ENCODE results near the gene ZNF574. TPM values are rescaled to one million over a fixed set of nuclear protein-coding genes. Genes with fewer than 3 reads are reported as not detected.

ZNF574 gene
- total and polyA plus RNA-seq, 2 experiments from 2014 or later: 19.4 to 61.2 TPM

GRCh38 chr19:42062381-42062780, 13.6 kb upstream of the ZNF574 start:
- Histone ChIP-seq H2AFZ (no peak overlapping the region), H3K27ac (ENCODE audit: low read depth) (no peak overlapping the region), H3K4me2 (no peak overlapping the region), H3K27me3 (ENCODE audit: insufficient read depth) (no peaks in the 10 kb centered on the region), H3K79me2 (replicated peaks; ENCODE audit: insufficient read depth) (peaks cover 13% of the 10 kb centered on the region), H3K4me1 (ENCODE audit: insufficient read depth) (no peaks in the 10 kb centered on the region; the same call in 1 of the 2 replicates), H3K9me2 (ENCODE audit: insufficient read depth) (no peaks in the 10 kb centered on the region), H3F3A (replicated peaks; ENCODE audit: low read depth) (no peaks in the 10 kb centered on the region), H3K4me3 (no peak overlapping the region), H4K20me1 (replicated peaks; ENCODE audit: insufficient read depth) (peaks cover 7% of the 10 kb centered on the region; the same call in 1 of the 2 replicates), H3K36me3 (ENCODE audit: insufficient read depth) (peaks cover 5% of the 10 kb centered on the region; the same call in 1 of the 2 replicates)
- Mint-ChIP-seq H3K27me3 (ENCODE audit: insufficient read depth, low read depth, poor library complexity) (peaks cover 14% of the 10 kb centered on the region), H3K4me1 (no peaks in the 10 kb centered on the region; the same call in 2 of the 3 replicates), H3K36me3 (ENCODE audit: low read depth) (peaks cover 56% of the 10 kb centered on the region), H3K9me3 (no peaks in the 10 kb centered on the region), H3K4me3 (no peak overlapping the region), H3K27ac (no peak overlapping the region)
- no peak for TF ChIP-seq ZNF114 (CRISPR knock-in tag; IDR thresholded peaks at IDR 0.05)
- no peak for TF ChIP-seq CTCF (conservative IDR thresholded peaks at IDR 0.05; ENCODE audit: low read depth in 2 of 2)
- no peak for TF ChIP-seq CREB1 (CRISPR knock-in tag; IDR thresholded peaks at IDR 0.05; ENCODE audit: low read depth)
- TF ChIP-seq ZNF331 (CRISPR knock-in tag; IDR thresholded peaks at IDR 0.05; ENCODE audit: low read depth): no peak
- TF ChIP-seq ETS1 (IDR thresholded peaks at IDR 0.05): no peak
- TF ChIP-seq ZNF462 (CRISPR knock-in tag; IDR thresholded peaks at IDR 0.05): no peak
- no peak for TF ChIP-seq REST (IDR thresholded peaks at IDR 0.05; ENCODE audit: unreplicated experiment)
- no peak for TF ChIP-seq POLR2AphosphoS5 (IDR thresholded peaks at IDR 0.05; ENCODE audit: low read depth)
- TF ChIP-seq JUNB (IDR thresholded peaks at IDR 0.05; ENCODE audit: unreplicated experiment): no peak
- TF ChIP-seq EZH2phosphoT487 (IDR thresholded peaks at IDR 0.05; ENCODE audit: unreplicated experiment): no peak
- TF ChIP-seq STAT1 (IDR thresholded peaks at IDR 0.05; ENCODE audit: unreplicated experiment): no peak
- TF ChIP-seq EZH2 (IDR thresholded peaks at IDR 0.05; ENCODE audit: low read depth, unreplicated experiment): no peak
- TF ChIP-seq NANOG (IDR thresholded peaks at IDR 0.05; ENCODE audit: borderline replicate concordance): no peak
- ATAC-seq: no peak
- no peak for DNase-seq (ENCODE audit: low spot score)
